Neural cell (in vitro differentiated cells): ENCODE measurements around the gene DRAP1. TPM values are rescaled to one million over a fixed set of nuclear protein-coding genes. Genes with fewer than 3 reads are reported as not detected.

Experiments used
- H2AFZ ChIP-seq: fragments of 200-600, 300-800 bp; sonication (generic), shearing (Covaris generic); 2 replicates; pipeline ENCODE4 v1.6.0; 2014; ENCODE audit warnings: low read depth, mild to moderate bottlenecking, antibody characterized with exemption, low read length, moderate library complexity
- H3F3A ChIP-seq: fragments of 200-600 bp; shearing (Covaris generic); 2 replicates; pipeline ENCODE4 v1.6.1; 2016; ENCODE audit warnings: mild to moderate bottlenecking, moderate library complexity, mixed read lengths, antibody characterized with exemption, low read length; ENCODE audit not compliant: insufficient read depth, poor library complexity, severe bottlenecking
- H3K27ac ChIP-seq: fragments of 200-600, 300-800 bp; sonication (generic), shearing (Covaris generic); 2 replicates; pipeline ENCODE4 v1.5.1; 2014; ENCODE audit warnings: mild to moderate bottlenecking, low read length, moderate library complexity
- H3K27me3 ChIP-seq: fragments of 300-800, 200-600 bp; sonication (generic), shearing (Covaris generic); 2 replicates; pipeline ENCODE4 v1.6.0; 2014; ENCODE audit warnings: mild to moderate bottlenecking, low read depth, low read length, moderate library complexity; ENCODE audit not compliant: insufficient read depth
- H3K36me3 ChIP-seq: fragments of 300-800, 200-600 bp; sonication (generic), shearing (Covaris generic); 2 replicates; pipeline ENCODE4 v1.5.1; 2014; ENCODE audit warnings: mild to moderate bottlenecking, antibody characterized with exemption, low read length, moderate library complexity; ENCODE audit not compliant: insufficient read depth
- H3K4me2 ChIP-seq: fragments of 300-800, 200-600 bp; sonication (generic), shearing (Covaris generic); 2 replicates; pipeline ENCODE4 v1.6.0; 2014; ENCODE audit warnings: mild to moderate bottlenecking, low read length
- H3K4me3 ChIP-seq: fragments of 300-800, 200-600 bp; sonication (generic), shearing (Covaris generic); 2 replicates; pipeline ENCODE4 v1.5.1; 2014; ENCODE audit warnings: mild to moderate bottlenecking, low read length, moderate library complexity
- H3K79me2 ChIP-seq: fragments of 200-600 bp; shearing (Covaris generic); replicated peaks from 2 replicates; pipeline ENCODE4 v1.6.0; 2014; ENCODE audit warnings: mild to moderate bottlenecking, low read length, moderate library complexity; ENCODE audit not compliant: insufficient read depth
- H3K9ac ChIP-seq: fragments of 300-800, 200-600 bp; sonication (generic), shearing (Covaris generic); 2 replicates; pipeline ENCODE4 v1.6.1; 2016; ENCODE audit warnings: mild to moderate bottlenecking, low read length, mixed read lengths
- H3K9me2 ChIP-seq: fragments of 200-600 bp; shearing (Covaris generic); 2 replicates; pipeline ENCODE4 v1.6.1; 2016; ENCODE audit warnings: mild to moderate bottlenecking, low read length, mixed read lengths; ENCODE audit not compliant: insufficient read depth
- H3K9me3 ChIP-seq: fragments of 200-600, 300-800 bp; sonication (generic), shearing (Covaris generic); 2 replicates; pipeline ENCODE4 v1.6.1; 2016; ENCODE audit warnings: mild to moderate bottlenecking, mixed run types, low read length, moderate library complexity, mixed read lengths
- H4K20me1 ChIP-seq: fragments of 200-600 bp; shearing (Covaris generic); 2 replicates; pipeline ENCODE4 v1.6.1; 2016; ENCODE audit warnings: mild to moderate bottlenecking, mixed run types; ENCODE audit not compliant: insufficient read depth
- EP300 ChIP-seq: fragments of 450-650 bp; conservative IDR thresholded peaks from 2 replicates; pipeline ENCODE4 v1.6.1; 2014; ENCODE audit warnings: antibody characterized with exemption, mild to moderate bottlenecking, moderate library complexity; ENCODE audit not compliant: poor library complexity, severe bottlenecking
- EZH2 ChIP-seq: fragments of 200-600, 300-800 bp; shearing (Covaris generic), sonication (generic); IDR thresholded peaks from 2 replicates; pipeline ENCODE4 v1.6.1; 2014; ENCODE audit warnings: antibody characterized with exemption, low read length, borderline replicate concordance, mild to moderate bottlenecking; ENCODE audit not compliant: insufficient read depth, poor library complexity, severe bottlenecking
- MXI1 ChIP-seq: fragments of 450-650 bp; conservative IDR thresholded peaks from 2 replicates; pipeline ENCODE4 v1.6.1; 2014; ENCODE audit warnings: antibody characterized with exemption, mild to moderate bottlenecking; ENCODE audit not compliant: poor library complexity, severe bottlenecking
- POLR2AphosphoS5 ChIP-seq: IDR thresholded peaks from 2 replicates; pipeline ENCODE4 v1.6.1; 2012
- RAD21 ChIP-seq: fragments of 450-650 bp; conservative IDR thresholded peaks from 2 replicates; pipeline ENCODE4 v1.6.1; 2014; ENCODE audit warnings: antibody characterized with exemption, mild to moderate bottlenecking, moderate library complexity
- SMC3 ChIP-seq: fragments of 450-650 bp; conservative IDR thresholded peaks from 2 replicates; pipeline ENCODE4 v1.6.1; 2014; ENCODE audit warnings: antibody characterized with exemption, mild to moderate bottlenecking, moderate library complexity; ENCODE audit not compliant: poor library complexity
- TAF1 ChIP-seq: IDR thresholded peaks from 2 replicates; pipeline ENCODE4 v1.6.1; 2012; ENCODE audit warnings: low read depth
- polyA plus RNA-seq: library from polyadenylated mRNA; depleted of rRNA; stranded (reverse); fragments of >200 nt; gene quantifications from 2 replicates; pipeline ENCODE4 v1.2.3, GENCODE V29; 2014
- TF ChIP-seq, protein P1 (sequence below): fragments of 450-650 bp; IDR thresholded peaks from 2 replicates; pipeline ENCODE4 v1.5.1; 2014; ENCODE audit warnings: antibody characterized with exemption, mild to moderate bottlenecking, moderate library complexity; ENCODE audit not compliant: poor library complexity, severe bottlenecking
- TF ChIP-seq, protein P2 (sequence below): IDR thresholded peaks from 2 replicates; pipeline ENCODE4 v1.6.1; 2012; ENCODE audit warnings: borderline replicate concordance

DRAP1 gene
- polyA plus RNA-seq, 1 donor from 2014 or later: 242 TPM

DNA sequence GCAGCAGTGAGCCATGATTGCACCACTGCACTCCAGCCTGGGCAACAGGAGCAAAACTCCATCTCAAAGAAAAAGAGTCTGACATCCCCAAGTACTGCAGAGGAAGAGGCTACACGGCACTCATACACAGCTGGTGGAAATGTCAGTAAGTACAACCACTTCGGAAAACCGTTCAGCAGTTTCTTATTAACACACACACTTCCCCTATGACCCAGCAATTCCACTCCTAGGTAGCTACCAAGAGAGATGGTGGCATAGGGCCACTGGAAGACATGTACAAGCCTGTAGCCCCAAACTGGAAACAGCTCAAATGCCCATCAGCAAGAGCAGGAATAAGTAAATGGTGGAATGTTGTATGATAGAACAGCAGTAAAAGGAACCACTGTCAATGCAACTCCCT lies 3.3 kb downstream of the DRAP1 start:
- no peaks in the 10 kb centered on the region for H3K9me2 ChIP-seq
- peaks cover 20% of the 10 kb centered on the region for H3K79me2 ChIP-seq
- TF ChIP-seq RAD21 (no peak), SMC3 (no peak), EZH2 (no peak), MXI1 (no peak), TAF1 (no peak), POLR2AphosphoS5 (no peak), EP300 (no peak)
- TF ChIP-seq, protein P1, sequence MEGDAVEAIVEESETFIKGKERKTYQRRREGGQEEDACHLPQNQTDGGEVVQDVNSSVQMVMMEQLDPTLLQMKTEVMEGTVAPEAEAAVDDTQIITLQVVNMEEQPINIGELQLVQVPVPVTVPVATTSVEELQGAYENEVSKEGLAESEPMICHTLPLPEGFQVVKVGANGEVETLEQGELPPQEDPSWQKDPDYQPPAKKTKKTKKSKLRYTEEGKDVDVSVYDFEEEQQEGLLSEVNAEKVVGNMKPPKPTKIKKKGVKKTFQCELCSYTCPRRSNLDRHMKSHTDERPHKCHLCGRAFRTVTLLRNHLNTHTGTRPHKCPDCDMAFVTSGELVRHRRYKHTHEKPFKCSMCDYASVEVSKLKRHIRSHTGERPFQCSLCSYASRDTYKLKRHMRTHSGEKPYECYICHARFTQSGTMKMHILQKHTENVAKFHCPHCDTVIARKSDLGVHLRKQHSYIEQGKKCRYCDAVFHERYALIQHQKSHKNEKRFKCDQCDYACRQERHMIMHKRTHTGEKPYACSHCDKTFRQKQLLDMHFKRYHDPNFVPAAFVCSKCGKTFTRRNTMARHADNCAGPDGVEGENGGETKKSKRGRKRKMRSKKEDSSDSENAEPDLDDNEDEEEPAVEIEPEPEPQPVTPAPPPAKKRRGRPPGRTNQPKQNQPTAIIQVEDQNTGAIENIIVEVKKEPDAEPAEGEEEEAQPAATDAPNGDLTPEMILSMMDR: no peak
- TF ChIP-seq, protein P2, sequence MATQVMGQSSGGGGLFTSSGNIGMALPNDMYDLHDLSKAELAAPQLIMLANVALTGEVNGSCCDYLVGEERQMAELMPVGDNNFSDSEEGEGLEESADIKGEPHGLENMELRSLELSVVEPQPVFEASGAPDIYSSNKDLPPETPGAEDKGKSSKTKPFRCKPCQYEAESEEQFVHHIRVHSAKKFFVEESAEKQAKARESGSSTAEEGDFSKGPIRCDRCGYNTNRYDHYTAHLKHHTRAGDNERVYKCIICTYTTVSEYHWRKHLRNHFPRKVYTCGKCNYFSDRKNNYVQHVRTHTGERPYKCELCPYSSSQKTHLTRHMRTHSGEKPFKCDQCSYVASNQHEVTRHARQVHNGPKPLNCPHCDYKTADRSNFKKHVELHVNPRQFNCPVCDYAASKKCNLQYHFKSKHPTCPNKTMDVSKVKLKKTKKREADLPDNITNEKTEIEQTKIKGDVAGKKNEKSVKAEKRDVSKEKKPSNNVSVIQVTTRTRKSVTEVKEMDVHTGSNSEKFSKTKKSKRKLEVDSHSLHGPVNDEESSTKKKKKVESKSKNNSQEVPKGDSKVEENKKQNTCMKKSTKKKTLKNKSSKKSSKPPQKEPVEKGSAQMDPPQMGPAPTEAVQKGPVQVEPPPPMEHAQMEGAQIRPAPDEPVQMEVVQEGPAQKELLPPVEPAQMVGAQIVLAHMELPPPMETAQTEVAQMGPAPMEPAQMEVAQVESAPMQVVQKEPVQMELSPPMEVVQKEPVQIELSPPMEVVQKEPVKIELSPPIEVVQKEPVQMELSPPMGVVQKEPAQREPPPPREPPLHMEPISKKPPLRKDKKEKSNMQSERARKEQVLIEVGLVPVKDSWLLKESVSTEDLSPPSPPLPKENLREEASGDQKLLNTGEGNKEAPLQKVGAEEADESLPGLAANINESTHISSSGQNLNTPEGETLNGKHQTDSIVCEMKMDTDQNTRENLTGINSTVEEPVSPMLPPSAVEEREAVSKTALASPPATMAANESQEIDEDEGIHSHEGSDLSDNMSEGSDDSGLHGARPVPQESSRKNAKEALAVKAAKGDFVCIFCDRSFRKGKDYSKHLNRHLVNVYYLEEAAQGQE: no peak
- H4K20me1 ChIP-seq: no peaks in the 10 kb centered on the region
- H3K9ac ChIP-seq: no peak overlapping the region
- H3K36me3 ChIP-seq: no peaks in the 10 kb centered on the region
- H3K4me3 ChIP-seq: no peak overlapping the region
- H2AFZ ChIP-seq: no peak overlapping the region
- no peaks in the 10 kb centered on the region for H3K9me3 ChIP-seq
- no peaks in the 10 kb centered on the region for H3F3A ChIP-seq
- no peak overlapping the region for H3K4me2 ChIP-seq
- H3K27ac ChIP-seq: no peak overlapping the region
- no peaks in the 10 kb centered on the region for H3K27me3 ChIP-seq

DNA sequence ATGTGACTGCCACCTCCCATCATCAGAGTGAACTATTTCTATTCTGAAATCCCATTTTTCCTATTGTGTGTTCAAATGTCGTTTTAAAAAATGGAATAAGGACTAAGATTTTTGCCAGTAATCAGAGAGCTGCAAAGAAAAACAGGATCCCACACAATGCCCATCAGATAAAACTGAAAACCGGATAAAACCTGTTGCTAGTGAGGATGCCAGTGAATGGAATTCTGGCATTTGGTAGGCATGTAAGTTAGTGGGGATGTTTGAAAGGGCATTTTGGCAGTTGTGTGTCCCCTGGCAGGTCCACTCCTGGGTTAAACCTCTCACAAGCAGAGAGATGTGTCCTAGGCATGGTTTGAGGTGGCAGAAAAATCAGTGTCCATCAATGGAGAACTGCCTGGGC lies 6.2 kb downstream of the DRAP1 start:
- no peaks in the 10 kb centered on the region for H4K20me1 ChIP-seq
- H3K4me2 ChIP-seq: no peak overlapping the region
- no peak overlapping the region for H3K4me3 ChIP-seq
- H3K9me3 ChIP-seq: no peaks in the 10 kb centered on the region
- no peak overlapping the region for H3K27ac ChIP-seq
- no peak overlapping the region for H2AFZ ChIP-seq
- peaks cover 2% of the 10 kb centered on the region for H3K79me2 ChIP-seq
- H3K36me3 ChIP-seq: no peaks in the 10 kb centered on the region
- no peaks in the 10 kb centered on the region for H3K9me2 ChIP-seq
- H3K27me3 ChIP-seq: no peaks in the 10 kb centered on the region
- no peak for TF ChIP-seq POLR2AphosphoS5
- TF ChIP-seq EP300: no peak
- TF ChIP-seq SMC3: no peak
- TF ChIP-seq, protein P1: no peak
- TF ChIP-seq RAD21: no peak
- no peak for TF ChIP-seq MXI1
- no peak for TF ChIP-seq TAF1
- TF ChIP-seq, protein P2: no peak
- no peak for TF ChIP-seq EZH2
- no peaks in the 10 kb centered on the region for H3F3A ChIP-seq
- no peak overlapping the region for H3K9ac ChIP-seq
